GM19193 (cell line): ENCODE results near the gene SPTBN4.
A peak's percentile ranks its signal among the peaks of the same experiment; 100 is the strongest.

ENCODE experiments used
- POLR2A ChIP-seq: IDR thresholded peaks from 4 replicates; pipeline ENCODE4 v1.6.1; 2011; ENCODE audit not compliant: insufficient read depth, insufficient read length; ENCODE audit errors: extremely low read depth

SPTBN4 gene

DNA sequence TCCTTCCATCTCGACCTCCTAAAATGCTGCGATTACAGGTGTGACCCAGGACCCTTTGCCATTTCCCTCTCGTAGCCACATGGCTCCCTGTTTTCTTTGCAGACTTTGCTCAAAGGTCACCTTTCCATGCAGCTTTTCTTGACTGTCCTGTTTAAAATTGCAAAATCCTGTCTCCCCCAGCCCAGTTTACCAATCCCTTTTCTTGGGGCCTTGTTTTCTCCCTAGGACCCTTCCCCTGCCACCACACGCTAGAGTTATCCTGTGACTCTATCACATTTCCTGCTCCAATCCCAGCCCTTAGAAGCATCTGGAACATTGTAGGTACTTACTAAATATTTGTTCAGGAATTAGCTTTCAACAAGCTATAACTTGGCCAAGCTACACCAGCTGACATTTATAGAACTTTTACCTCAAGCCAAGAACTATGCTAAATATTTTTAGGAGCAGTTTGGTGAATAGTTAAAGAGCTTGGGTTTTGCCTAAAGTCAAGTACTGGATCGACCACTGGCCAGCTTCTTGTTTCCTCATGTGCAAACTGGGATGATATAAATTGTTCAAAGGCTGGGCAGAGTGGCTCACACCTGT is 13.6 kb upstream of the SPTBN4 start:
- no peak for TF ChIP-seq POLR2A

DNA sequence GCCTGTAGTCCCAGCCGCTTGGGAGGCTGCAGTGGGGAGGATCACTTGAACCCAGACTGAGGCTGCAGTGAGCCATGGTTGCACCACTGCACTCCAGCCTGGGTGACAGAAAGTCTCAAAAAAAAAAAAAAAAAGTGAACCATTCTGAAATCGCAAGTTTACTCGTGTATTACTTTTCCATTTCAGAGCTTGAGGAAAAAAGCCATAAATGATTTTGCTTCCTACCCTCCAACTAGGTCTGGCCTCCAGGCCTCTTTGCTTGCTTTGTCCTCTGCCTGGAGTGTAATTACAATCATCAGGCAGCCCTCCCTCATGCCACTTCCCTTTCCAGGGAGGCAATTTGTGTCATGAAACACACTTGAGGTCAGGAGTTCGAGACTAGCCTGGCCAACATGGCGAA is 9.8 kb upstream of the SPTBN4 start:
- TF ChIP-seq POLR2A = no peak

DNA sequence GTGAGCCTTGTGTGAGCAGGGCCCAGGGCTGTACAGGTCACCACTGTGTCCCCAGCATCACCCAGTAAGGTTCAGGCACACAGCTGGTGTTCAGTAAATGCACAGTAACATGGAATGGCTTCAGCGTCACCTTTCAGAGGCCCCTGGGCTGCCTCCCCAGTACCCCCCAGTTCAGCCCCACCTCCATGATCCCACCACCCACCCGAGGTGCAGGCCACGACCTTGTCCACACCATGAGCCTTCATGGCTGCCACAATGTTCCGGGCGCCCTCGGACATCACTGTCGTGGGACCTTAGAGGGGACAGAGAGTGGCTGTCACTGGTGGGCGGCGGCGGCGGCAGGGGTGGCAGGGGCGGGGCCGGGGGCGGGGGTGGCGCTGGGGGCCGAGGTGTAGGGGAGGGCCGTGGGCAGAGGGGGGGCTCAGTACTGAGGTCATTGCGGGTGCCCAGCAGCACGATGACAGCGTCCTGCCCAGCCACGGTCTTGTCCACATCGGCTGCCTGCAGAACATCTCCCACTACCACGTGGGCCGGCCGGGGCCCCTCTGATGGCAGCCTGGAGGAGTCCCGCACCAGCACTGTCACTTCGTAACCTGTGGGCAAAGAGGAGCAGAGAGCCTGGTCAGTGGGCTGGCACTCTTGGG is 8.7 kb upstream of the SPTBN4 start:
- no peak for TF ChIP-seq POLR2A

DNA sequence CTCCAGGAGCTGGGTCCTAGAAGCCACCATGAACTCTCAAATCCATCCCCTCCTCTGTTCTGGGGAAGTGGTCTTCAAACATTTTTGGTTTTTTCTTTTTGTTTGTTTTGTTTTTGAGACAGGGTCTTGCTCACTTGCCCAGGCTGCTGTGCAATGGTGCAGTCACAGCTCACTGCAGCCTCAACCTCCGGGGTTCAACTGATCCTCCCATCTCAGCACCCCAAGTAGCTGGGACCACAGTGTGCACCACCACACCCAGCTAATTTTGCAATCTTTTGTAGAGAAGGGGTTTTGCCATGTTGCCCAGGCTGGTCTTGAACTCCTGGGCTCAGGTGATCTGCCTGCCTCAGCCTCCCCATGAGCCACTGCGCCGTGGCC is 8.2 kb upstream of the SPTBN4 start:
- no peak for TF ChIP-seq POLR2A

DNA sequence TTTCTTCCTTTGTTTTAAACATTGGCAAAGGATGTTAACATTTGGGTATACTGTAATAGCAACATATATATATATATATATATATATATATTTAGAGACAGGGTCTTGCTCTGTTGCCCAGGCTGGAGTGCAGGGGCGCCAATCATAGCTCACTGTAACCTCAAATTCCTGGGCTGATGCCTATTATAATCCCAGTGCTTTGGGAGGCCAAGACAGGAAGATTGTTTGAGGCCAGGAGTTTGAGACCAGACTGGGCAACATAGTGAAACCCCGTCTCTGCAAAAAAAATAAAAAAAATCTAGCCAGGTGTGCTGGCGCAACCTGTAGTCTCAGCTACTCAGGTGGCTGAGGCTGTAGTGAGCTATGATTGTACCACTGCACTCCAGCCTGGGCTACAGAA is 6.6 kb upstream of the SPTBN4 start:
- TF ChIP-seq POLR2A = no peak

DNA sequence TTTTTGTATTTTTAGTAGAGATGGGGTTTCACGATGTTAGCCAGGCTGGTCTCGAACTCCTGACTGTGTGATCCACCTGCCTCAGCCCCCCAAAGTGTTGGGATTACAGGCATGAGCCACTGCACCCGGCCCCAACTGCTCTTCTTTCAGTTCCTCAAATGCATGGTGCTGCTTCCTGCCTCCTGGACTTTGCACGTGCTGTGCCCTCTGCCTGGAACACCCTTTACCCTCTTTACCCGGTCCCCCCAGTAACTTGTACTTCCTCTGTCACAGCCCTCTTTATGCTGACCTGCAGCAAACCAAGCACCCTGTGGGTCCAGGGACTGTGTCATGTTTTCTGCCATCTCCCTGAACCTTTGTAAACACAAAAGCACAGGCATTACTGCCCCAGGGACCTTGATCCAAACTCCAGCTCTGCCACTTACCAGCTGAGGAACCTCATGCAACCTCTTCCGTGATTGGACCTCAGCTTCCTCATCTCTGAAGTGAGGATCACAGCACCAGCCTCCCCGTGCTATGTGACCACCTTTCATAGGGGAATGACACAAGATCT is 5.1 kb upstream of the SPTBN4 start:
- no peak for TF ChIP-seq POLR2A

DNA sequence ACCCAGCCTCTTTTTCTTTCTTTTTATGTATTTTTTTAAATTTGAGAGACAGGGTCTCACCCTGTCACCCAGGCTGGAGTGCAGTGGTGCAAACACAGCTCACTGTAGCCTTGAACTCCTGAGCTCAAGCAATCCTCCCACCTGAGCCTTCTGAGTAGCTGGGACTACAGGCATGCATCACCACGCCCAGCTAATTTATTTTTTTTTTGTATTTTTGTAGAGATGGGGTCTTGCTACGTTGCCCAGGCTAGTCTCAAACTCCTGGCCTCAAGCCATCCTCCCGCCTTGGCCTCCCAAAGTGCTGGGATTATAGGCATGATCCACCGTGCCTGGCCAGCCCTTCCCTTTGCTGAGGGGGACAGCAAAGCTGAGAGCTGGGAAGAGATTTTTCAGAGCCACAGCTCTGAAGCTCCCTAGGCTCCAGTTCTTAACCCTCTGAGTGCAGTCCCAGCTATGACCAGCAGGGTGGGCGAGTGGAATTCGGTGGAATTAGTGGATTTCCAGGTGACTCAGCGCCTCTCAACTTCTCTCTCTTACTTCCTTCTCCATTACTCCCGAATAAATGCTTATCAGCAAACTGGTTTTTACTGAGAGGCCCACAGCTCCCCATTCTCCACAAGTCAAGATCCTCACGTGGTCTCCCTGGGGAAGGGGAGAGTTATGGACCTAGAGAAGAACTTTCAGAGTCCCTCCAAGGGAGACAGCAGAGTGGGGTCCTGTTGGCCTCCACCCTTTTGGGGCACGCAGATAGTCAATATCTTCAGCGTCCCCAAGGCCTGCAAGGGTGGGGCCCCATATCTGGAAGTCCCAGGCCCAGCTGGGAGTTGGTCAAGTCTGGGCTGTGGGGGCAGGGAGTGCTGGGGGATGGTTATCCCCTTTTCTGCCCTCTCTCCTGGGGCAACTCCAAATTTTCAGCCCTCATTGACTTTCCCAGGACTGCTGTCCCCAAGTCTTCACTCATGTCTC is 2.5 kb upstream of the SPTBN4 start:
- TF ChIP-seq POLR2A = no peak

DNA sequence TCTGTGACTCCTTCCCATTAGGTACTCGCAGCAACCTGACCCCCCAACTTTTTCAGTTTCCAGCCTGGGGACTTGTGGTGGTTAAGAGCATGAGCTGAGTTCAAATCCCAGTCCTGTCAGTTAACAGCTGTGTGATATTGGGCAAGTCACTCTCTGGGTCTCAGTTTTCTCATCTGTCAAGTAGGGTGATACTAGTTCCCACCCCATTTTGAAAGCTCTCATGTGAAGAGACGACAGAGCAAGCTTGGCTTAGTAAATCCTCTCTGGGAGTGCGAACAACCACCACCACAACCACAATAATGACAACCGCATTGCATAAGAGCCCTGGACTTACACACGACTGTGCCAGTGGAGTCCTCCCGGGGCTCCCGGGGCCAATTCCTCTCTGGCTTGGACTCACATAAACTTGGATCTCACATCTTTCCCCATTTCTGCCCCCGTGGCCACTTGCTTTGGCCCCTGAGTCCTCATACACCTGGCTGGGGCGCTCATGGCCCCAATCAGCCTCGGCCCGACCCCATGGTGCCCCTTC is 1.7 kb upstream of the SPTBN4 start:
- TF ChIP-seq POLR2A = no peak

DNA sequence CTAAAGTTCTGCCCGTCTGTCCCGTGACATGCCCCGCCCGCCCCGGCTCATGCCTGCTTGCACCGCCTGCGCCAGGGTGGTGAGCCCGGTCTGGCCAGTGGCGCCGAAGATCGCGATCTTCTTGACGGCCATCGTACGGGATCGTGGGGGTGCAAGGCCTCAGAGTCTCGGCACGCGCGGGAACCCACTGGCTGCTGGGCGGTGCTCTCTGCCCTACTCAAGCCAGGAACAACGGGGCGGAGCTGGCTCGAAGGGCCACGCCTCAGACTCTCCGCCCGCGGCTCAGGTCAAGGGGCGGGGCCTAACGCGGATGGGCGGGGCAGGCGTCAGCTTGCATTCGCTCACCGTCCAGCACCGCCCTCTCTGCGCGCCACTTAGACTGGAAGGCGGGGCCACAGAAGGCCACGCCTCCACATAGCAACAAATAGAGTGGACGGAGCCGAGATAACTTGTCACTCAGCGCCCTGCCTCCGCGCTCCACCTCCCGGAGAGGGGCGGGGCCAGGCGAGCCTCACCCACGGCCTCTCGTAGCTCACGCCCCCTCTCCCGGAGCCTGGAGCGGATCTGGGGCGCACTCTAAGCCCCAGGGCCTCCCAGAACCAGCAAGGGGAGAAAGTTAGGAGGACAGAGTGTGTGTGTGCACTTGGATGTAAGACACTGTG is 1.1 kb upstream of the SPTBN4 start, which contains the start of gene BLVRB:
Gene BLVRB (minus strand): TSS at position 189 of the 662 bp plus-strand sequence. CDS start 57 bp downstream, at position 132.
- peak; percentile 65 for TF ChIP-seq POLR2A

DNA sequence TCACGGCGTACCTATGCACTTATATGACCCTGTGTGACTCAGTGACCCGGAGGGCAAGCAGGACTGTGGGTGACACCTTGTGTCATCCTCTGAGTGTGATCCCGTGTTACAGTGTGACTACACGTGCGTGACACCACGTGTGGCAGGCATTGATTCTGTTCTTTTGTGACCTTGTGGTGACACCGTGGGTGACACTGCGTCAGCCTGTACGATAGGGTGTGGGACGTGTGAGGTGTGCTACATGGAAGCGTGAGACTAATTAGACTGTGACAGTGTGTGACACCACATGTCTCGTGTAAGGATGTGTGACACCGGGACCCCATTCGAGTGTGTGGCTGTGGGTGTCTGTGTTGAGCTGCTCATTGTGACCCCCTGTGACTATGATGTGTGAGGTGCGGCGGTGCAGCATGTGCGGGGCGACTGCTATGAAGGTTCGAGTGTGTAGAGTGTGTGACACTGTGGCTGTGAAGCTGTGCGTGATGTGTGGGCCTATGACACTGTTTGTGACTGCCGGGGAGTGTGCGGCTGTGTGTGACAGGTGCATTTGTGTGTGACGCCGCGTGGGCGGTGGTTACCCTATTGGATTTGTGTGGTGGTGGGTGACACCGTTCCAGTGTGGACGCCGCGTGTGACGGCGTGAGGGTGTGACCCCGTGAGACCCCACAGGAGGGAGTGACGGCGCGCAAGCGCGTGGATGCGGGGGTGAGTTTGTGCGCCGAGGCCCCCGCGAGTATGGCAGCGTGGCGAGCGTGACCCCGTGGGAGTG is 399 bp upstream of the SPTBN4 start:
- no peak for TF ChIP-seq POLR2A

DNA sequence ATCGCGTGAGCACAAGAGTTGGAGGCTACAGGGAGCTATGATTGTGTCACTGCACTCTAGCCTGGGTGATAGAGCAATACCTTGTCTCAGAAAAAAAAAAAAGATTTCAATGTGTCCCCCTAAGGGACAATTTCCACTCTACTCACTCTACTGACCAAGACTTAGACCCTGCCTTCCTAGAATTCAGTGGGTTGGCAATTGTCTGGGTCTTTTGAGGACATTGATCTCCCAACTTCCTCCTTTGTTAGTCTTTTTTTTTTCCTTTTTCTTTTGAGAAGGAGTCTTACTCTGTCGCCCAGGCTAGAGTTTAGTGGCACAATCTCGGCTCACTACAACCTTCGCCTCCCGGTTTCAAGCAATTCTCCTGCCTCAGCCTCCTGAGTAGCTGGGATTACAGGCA is 2.2 kb downstream of the SPTBN4 start:
- no peak for TF ChIP-seq POLR2A

DNA sequence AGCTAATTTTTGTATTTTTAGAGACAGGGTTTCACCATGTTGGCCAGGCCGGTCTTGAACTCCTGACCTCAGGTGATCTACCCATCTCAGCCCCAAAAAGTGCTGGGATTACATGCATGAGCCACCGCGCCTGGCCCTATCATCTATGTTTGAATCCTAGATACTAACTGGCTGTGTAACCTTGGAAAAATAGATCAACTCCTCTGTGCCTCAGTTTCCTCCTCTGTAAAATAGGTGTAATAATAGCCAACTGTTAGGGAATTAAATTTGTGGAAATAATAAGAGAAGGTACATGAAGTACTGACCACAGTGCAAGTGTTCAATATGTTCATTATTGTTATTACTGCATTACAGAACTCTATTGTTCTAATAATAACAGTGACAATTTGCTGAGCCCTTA is 4.3 kb downstream of the SPTBN4 start:
- no peak for TF ChIP-seq POLR2A

DNA sequence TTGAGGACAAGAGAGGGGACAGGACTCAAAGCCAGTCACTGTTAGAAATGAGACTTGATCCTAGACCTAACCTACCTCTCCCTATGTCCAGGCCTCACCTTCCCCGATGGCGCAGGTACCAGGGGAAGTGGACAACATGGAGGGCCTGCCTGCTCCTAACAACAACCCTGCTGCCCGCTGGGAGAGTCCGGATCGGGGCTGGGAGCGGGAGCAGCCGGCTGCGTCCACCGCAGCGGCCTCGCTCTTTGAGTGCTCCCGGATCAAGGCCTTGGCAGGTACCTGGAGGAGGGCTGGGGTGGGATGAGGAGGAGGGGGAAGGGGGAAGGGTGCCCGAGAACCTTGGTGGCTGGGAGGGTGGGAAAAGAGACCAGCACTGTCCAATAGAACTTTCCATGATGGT is 5.7 kb downstream of the SPTBN4 start:
- TF ChIP-seq POLR2A = no peak

DNA sequence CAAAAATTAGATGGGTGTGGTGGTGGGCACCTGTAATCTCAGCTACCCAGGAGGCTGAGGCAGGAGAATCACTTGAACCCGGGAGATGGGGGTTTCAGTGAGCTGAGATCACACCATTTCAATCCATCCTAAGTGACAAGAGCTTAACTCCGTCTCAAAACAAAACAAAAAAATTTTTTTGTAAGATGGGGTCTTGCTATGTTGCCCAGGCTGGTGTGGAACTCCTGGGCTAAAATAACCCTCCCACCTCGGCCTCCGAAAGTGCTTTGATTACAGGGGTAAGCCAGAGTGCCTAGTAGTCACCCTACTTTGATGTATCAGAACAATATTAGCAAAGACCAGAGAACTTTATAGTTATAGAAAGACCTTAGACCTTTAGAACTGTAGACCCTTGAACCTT is 7.9 kb downstream of the SPTBN4 start:
- TF ChIP-seq POLR2A = no peak
